GM19351 (cell line): ENCODE results near the gene UNC79.
"Not testable (repeated sequence)": the region's sequence is repeated elsewhere in the genome, so short reads cannot be mapped to it uniquely, and the experiment has no call there.

Experiments used
- ATAC-seq: cut with Tn5 transposase; IDR thresholded peaks from one replicate; pipeline ENCODE4 v1.9.1; 2021; ENCODE audit warnings: mild to moderate bottlenecking, moderate library complexity; ENCODE audit not compliant: unreplicated experiment

UNC79 gene

DNA sequence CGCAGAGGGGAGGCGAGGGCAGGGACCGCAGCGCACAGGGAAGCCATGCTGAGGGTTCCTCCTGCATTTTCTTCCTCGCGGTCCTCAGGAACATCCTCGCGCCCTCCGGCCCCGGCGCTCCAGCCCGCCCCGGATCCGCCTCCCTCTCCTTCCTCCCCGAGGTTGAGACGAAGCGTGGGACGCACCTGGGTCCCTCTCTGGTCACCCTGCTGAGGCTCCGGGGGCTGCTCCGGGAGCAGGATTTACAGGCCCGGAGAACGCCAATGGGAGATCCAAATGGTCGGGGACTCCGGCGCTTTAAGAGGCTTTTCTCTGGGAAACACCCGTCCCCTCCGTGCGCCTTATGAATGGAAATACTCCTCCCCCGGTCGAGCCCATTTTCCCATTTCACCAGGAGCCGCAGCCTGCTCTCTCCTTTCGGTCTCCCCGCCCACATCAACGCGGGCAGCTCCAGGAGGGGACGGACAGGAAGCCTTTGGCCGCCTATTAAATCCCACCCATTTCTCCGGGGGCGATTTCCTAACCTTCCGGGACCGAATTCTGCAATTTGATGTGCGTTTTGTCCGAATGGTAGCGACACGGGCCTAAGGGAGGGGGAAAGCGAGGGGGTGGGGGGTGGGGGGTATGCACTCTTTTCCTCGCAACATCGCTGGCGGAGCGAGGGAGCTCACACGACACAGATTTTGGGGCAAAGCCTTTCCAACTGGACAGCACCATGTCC lies at the start of gene UNC79:
Gene UNC79 (plus strand): TSS at position 625 of the 721 bp plus-strand sequence. CDS start 91 bp downstream, at position 716.
- no peak for ATAC-seq

DNA sequence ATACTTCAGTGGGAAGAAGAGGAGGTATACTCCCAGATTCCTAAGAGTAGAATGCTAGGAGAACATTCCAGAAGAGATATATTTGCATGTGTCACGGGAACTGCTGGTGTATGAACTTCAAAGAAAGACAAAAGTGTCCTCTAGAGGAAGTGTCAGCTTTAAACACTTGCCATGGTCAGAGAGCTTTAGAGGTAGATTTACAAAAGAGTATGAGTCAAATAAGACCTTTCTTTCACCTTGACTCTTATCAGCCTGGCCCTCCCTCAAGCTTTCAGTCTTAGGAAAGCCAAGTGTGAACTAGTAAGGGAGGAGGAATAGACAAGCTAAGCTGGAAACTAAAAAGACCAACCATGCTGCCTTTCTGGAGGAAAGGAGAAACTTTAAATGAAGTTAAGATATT lies 49.1 kb upstream of the UNC79 start:
- peak; percentile 86 for ATAC-seq

DNA sequence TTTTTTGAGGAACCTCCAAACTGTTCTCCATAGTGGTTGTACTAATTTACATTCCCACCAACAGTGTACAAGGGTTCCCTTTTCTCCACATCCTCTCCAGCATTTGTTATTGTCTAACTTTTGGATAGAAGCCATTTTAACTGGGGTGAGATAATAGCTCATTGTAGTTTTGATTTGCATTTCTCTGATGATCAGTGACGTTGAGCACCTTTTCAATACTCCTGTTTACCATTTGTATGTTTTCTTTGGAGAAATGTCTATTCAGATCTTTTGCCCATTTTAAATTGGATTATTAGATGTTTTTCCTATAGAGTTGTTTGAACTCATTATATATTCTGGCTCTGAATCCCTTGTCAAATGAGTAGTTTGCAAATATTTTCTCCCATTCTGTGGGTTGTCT lies 46.5 kb upstream of the UNC79 start:
- ATAC-seq, result not testable (repeated sequence)

DNA sequence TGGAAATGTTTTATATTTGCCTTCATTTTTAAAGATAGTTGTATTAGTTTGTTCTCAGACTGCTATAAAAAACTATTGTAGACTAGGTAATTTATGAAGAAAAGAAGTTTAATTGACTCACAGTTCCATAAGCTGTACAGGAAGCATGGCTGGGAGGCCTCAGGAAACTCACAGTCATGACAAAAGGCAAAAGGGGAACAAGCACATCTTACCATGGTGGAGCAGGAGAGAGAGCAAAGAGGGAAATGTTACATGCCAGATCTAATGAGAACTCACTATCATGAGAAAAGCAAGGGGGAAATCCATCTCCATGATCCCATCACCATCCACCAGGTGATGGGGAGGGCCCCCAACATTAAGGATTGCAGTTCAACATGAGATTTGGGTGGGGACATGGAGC lies 35.5 kb upstream of the UNC79 start:
- ATAC-seq, result no peak

DNA sequence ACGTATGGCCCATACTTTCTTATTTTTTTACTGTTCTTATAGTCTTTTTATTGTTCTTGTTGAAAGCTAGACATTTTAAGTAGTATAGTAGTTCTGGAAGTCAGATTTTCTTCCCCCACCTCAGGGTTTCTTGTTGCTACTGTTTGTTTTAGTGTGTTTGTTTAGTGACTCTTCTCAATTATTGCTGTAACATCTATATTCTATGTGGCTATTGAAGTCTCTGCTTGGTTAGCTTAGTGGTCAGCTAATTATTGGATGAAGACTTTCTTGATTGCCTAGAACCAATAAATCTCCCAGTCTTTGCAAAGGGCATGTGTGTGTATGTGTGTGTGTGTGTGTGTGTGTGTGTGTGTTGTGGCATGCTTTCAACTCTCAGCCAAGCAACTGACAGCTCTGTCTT lies 34.3 kb upstream of the UNC79 start:
- ATAC-seq, result no peak

DNA sequence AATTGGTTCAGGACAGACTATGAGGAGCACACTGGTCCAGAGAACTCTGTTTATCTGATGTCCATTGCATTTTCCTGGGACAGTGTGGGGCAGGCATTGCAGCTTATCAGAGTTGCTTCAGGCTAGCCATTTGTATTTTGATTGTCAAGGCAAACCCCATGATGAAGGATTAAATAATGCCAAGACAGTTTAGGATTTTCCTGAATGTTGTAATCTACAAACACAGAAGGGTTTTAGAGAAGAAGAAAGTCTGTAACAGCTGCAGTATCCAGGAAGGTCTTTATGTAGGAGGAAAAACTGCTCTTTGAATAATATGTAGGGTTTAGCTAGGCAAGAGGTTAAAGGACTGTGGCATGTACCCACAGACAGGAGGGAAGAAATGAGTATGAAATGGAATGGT lies 32.2 kb upstream of the UNC79 start:
- no peak for ATAC-seq

DNA sequence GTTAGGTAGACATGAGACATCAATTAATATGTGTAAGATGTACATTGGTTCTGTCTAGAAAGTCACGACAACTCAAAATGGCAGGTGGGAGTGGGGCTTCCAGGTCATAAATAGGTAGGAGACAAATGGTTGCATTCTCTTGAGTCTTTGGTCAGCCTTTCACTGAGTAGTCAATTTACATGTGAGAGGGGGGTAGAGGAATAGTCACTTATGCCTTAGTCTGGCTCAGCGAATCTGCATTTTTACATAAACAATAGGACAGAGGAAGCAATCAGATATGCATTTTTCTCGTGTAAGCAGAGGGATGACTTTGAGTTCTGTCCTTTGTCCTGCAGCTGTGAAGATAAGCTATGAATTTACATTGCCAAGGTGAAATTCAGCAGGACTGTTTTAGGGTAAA lies 27.8 kb upstream of the UNC79 start:
- no peak for ATAC-seq

DNA sequence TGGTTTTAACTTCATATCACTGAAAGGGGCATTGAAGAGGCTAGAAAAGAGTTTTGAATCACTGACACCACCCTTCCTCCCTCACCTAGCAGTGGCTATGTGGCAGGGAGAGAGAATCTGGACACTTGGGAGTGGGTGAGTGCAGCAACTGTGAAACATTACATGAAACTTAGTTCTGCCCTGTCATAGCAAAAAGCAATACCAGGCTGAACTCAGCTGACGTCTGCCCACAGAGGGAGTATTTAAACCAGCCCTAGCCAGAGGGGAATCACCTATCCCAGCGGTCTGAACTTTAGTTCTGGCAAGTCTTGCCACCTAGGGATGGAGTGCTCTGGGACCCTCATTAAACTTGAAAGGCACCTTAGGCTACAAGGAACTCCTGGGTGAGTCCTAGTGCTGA lies 20.7 kb upstream of the UNC79 start:
- ATAC-seq, result no peak

DNA sequence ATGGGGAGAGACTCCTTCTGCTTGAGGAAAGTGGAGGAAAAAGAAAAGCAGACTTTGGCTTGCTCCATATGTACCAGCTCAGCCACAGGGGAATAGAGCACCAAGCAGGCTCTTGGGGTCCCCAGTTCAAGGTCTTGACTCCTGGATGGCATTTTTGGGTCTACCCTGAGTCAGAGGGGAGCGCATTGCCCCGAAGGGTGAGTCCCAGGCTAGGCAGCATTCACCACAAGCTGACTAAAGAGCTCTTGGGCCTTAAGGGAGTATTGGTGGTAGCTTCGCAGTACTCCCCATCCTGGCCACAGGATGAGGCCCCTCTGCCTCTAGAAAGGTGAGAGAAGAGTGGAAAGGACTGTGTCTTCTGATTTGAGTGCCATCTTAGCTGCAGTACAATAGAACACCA lies 19.8 kb upstream of the UNC79 start:
- ATAC-seq, result no peak

DNA sequence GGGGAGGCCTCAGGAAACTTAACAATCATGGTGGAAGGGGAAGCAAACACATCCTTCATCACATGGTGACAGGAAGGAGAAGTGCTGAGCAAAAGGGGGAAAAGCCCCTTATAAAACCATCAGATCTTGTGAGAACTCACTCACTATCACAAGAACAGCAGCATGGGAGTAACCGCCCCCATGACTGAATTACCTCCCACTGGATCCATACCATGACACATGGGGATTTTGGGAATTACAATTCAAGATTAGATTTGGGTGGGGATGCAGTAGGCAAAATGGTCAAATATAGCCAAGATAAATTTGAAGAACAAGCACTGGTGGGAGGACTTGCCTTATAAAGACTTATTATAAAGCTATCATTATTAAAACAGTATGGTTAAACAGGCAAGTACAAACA lies 5.6 kb upstream of the UNC79 start:
- ATAC-seq, result not testable (repeated sequence)

DNA sequence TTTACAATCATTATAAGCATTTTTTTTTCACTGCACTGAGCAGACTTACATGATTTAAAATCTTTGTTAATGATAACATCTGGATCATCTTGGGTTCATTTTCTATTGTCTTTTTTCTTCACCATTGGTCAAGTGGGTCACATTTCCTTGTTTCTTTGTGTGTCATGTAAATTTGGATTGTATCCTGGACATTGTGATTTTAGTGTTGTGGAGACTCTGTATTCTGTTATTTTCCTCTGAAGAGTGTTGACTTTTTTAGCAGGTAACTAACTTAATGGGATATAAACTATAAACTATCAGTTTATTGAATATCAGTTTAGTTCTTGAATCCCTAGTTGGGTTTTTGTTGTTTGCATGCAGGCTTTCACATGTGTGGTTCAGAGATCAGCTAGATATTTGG lies 4.0 kb upstream of the UNC79 start:
- no peak for ATAC-seq

DNA sequence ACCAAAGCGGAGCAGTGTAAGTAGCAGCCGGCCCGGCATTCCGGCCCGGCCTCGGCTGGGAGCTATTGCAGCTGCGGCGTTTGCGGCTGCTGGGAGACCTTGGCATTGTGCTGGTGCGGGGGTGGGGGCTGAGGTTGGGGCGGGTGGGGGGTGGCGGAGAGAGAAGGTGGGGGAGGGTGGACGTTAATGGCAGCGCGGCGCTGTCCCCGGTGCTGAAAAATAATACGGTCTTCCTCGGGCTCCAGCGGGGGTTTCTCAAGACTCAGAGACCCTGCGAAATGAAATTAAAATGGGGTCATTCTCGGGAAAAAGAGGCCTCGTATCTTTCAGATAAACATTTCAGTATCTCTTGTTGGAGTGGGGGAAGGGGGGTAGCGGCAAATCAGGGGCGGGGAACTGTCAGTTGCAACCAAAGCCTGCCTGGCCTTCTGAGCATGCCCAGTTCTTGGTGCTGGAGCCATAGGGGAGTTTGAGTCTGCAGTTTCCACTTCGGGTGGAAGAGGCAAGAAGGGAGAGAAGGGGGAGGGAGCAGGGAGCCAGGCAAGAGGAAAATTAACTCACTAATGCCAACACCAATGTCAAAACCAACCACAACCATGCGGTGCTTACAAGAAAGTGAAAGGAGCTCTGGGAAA lies 414 bp downstream of the UNC79 start:
- ATAC-seq, result no peak

DNA sequence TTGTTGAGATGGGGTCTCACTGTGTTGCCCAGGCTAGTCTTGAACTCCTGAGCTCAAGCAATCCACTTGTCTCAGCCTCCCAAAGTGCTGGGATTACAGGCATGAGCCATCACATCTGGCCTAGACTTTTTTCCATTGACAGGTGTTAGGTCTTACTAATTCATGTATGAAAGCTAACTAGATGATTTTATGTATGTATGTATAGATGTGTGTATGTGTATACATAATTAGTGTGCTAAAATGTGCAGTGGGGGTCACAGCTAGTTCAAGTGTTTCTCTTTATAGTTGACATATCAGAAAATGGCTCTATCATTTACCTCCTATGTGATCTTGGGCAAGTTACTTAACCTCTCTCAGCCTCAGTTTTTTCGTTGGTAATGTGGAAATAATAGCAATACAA lies 23.5 kb downstream of the UNC79 start:
- ATAC-seq, result no peak

DNA sequence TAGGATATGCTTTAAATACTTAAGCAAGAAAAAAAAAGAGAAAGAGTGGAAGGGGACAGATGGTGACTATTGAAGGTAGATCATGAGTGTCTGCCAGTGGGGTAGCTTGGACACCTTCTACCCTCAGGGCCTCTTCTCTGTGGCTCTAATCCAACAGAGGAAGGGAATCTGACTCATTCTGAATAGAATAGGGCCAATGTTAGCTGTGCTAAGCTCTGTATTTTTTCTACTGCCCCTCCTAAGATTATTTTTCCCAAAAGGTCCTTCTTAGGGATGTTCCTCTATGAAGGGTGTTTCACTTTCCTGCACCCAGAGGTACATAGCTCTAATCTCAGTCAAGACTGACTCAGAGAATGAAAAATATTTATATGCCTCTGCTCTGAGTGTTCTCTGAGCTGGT lies 25.6 kb downstream of the UNC79 start:
- no peak for ATAC-seq

DNA sequence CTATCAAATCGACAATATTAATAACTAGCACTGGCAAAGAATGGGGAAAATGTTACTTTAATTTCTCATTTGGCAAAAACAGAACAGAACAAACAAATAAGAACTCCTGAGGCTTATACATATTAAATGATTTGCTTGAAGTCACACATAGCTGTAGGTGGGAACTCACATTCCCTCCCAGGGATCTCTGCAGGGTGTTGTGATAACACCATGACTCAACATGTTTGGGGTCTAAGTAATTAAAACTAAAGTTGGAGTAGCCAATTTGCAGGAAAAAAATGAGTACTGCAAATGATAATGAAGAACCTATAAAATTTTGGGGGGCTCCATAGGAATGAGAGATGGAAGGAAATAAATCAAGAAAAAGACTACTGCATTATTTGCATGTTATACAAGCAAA lies 27.5 kb downstream of the UNC79 start:
- no peak for ATAC-seq

DNA sequence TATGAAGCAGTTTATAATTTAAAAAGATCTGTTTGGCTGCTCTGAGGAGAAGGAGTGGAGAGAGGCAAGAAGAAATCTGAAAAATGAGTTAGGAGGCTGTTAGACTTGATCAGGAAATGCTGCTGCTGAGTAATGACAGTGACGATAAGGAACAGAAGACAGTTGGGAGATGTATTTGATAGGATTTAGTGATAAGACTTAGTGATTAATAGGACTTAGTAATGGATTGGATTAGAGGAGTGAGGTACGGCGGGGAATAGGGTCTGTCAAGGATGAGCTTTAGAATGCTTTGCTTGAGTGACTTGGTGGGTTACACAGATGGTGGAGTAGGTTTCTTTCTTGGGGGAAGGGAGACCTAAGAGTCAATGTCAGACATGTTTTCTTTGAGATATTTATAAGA lies 31.7 kb downstream of the UNC79 start:
- no peak for ATAC-seq

DNA sequence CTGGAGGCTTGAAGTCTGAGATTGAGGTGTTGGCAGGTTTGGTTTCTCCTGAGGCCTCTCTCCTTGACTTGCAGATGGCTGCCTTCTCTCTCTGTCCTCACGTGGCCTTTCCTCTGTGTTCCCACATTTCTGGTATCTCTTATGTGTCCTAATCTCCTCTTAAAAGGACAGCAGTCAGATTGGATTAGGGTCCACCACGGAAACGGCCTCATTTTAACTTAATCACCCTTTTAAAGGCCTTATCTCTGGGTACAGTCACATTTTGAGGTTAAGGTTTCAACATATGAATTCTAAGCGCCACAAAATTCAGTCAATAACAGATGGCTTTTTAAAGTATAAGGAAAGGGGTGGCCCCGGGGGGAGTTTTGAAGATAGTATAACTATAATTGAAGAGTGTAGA lies 33.5 kb downstream of the UNC79 start:
- ATAC-seq, result no peak

DNA sequence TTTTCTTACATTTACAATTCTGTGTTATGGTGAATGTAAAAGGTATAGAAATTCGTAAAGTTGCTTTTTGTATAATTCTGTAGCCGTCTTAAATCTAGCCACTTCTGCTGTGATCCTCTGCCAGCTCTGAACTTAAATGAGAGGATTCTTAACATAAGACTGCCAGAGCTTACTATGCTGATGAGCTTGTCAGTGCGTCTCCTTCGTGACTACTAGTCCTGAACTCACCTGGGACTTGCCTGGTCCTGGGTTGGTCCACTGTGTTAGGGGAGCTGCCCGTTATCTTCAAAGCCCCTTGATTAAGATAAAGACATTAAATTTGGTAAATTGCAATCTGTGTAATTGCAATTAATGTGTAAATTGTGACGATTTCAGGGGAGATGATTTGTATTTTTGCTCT lies 44.7 kb downstream of the UNC79 start:
- no peak for ATAC-seq

DNA sequence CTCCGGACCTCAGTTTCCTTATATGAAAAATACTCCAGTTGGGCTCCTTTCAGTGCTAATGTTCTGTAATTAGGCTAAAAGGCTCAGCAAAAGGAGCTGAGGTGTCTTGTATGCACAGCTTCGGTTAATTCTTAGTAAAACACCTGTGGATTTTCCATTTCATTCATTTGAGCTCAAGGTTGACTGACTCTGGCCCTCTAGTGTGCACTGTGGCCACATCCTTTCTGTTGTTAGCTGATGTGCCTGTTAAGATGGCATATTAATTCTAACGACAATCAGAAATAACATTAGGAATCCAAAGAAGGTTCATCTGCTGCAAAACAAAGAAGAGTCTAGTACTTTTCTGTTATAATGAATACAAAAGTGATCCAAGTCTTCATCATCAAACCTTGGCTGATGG lies 45.6 kb downstream of the UNC79 start:
- ATAC-seq, result no peak

DNA sequence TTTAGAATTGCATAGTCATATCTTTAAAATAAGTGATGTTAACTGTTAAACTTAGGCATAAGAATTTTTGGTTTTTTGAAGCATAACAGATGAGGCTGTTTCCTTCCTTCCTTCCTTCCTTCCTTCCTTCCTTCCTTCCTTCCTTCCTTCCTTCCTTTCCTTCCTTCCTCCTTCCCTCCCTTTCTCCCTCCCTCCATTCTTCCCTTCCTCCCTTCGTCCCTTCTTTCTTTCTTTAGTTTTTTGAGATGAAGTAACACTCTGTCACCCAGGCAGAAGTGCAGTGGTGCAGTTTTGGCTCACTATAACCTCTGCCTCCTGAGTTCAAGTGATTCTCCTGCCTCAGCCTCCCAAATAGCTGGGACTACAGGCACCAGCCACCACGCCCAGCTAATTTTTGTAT lies 48.3 kb downstream of the UNC79 start:
- not testable (repeated sequence) for ATAC-seq

DNA sequence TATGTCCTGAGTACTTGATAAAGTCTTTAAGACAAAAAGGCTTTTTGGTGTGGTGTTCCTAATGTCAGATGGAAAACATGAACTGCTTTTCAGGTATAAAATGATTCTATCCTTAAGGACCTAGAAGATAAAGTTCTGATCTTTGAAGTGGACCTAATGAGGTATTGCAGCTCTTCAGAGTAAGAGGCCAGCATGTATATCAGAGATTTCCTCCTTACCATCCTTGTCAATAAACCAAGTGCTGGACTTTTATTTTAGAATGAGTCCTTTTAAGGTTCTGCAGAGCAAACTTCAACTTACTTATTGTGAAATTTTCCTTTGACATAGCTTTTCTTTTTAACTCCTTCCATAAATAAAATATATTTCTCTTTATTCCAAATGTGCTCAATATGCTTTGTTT lies 50.1 kb downstream of the UNC79 start:
- ATAC-seq, result no peak

DNA sequence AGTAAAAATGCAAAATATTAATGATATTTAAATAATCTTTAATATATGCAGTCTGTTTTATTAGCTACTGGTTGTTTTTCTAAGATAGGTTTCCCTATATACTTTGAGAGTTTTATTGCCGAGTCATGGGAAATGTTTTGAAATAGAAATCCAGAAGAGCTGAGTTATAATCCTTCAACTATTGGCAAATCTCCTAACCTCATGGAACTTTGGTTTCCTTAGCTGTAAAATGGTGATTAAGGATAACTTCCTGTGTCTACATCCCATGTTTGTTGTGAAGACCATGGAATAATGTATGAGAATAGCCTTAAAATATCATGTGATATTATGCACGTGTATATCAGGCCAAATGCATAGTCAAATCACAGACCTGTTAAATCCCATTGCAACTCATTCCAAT lies 51.0 kb downstream of the UNC79 start:
- ATAC-seq, result no peak

DNA sequence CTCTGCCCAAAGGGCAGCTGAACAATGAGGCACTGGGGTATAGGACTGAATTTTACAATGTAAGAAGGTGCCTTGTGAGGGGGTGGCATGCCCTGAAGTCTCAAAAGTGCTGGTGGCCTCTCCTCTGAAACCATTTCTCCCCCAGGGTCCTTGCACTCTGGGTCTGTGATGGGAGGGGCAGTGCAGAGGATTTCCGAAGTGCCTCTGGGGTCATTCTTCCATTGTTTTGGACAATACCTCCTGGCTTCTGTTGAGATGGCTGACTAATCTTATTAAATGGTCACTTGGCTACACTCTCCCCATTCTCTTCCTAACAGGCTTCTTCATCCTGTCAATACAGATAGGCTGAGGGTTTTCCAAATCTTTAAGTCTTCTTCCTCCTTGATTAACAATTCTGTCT lies 59.3 kb downstream of the UNC79 start:
- no peak for ATAC-seq
